GM12878 (cell line): Measurements from ENCODE around the gene FAM25A. TPM values are rescaled to one million over a fixed set of nuclear protein-coding genes. Genes with fewer than 3 reads are reported as not detected.
"Not testable (repeated sequence)": the region's sequence is repeated elsewhere in the genome, so short reads cannot be mapped to it uniquely, and the experiment has no call there.

Experiments
- ATAC-seq: fragments of 200-7000 bp; cut with Tn5 transposase; 3 replicates; pipeline ENCODE4 v1.9.1; 2020; ENCODE audit warnings: mild to moderate bottlenecking, moderate library complexity
- Bru-seq: library from RNA; stranded (reverse); fragments of 400-500 nt; gene quantifications from one replicate; lab custom pipeline; 2021; lab: Mats Ljungman, UMichigan
- BruChase-seq, 2 experiments: library from RNA; stranded (reverse); fragments of 400-500 nt; gene quantifications; one replicate each; lab custom pipeline; 2021; lab: Mats Ljungman, UMichigan
- BruUV-seq: library from RNA; stranded (reverse); fragments of 400-500 nt; replicated peaks from 2 replicates; lab custom pipeline; 2021; lab: Mats Ljungman, UMichigan
- CTCF ChIA-PET: fragments of 300-600 bp; sonication (Branson Sonifier 250); formaldehyde crosslinking; extraction: SDS; loops from one replicate; lab custom pipeline; 2021; ENCODE audit warnings: inconsistent platforms; lab: Yijun Ruan, JAX
- POLR2A ChIA-PET: fragments of 350-600 bp; formaldehyde crosslinking; extraction: SDS; loops from one replicate; lab custom pipeline; 2021; ENCODE audit warnings: inconsistent platforms; lab: Charles Lee
- RAD21 ChIA-PET: fragments of 300-600 bp; sonication (Branson Sonifier 250); formaldehyde crosslinking; loops from one replicate; lab custom pipeline; 2023; ENCODE audit warnings: antibody characterized with exemption; ENCODE audit not compliant: unreplicated experiment; lab: Charles Lee
- SMC1A ChIA-PET: fragments of 300-600 bp; sonication (Branson Sonifier 250); formaldehyde crosslinking; loops from one replicate; lab custom pipeline; 2023; ENCODE audit not compliant: unreplicated experiment, uncharacterized antibody; lab: Charles Lee
- DNase-seq: peaks from one replicate; pipeline ENCODE4 v3.0.0-alpha.2; 2011; ENCODE audit warnings: low read depth, low spot score
- FAIRE-seq: peaks from 3 replicates; lab custom pipeline; 2011; peaks lifted over from hg19 to GRCh38; lab: Jason Lieb, UNC
- H2AFZ ChIP-seq: 2 replicates; pipeline ENCODE4 v1.6.0; 2011; ENCODE audit warnings: low read depth, low read length, control low read depth; ENCODE audit not compliant: control insufficient read depth
- H3K27ac ChIP-seq: 2 replicates; pipeline ENCODE4 v1.5.1; 2011; ENCODE audit warnings: control low read depth; ENCODE audit not compliant: control insufficient read depth, insufficient read depth
- H3K27me3 ChIP-seq, 2 experiments: replicated peaks in 1 of 2; 2 replicates each; pipeline versions ENCODE4 v1.6.0 to v1.6.1; 2011; ENCODE audit warnings: low read length in 1 of 2; ENCODE audit not compliant: control insufficient read depth in 2 of 2, insufficient read depth in 2 of 2
- H3K36me3 ChIP-seq, 2 experiments: 2 replicates each; pipeline ENCODE4 v1.5.1; 2011; ENCODE audit warnings: low read length in 1 of 2; ENCODE audit not compliant: control insufficient read depth in 2 of 2, insufficient read depth in 2 of 2
- H3K4me1 ChIP-seq: 2 replicates; pipeline ENCODE4 v1.6.1; 2011; ENCODE audit warnings: mild to moderate bottlenecking, low read length, moderate library complexity, mixed read lengths; ENCODE audit not compliant: control insufficient read depth, insufficient read depth
- H3K4me2 ChIP-seq: 2 replicates; pipeline ENCODE4 v1.6.0; 2011; ENCODE audit warnings: control low read depth; ENCODE audit not compliant: control insufficient read depth, insufficient read depth
- H3K4me3 ChIP-seq: fragments of 200-600 bp; sonication (generic); 2 replicates; pipeline ENCODE4 v1.5.1; 2016
- H3K79me2 ChIP-seq: 2 replicates; pipeline ENCODE4 v1.6.0; 2011; ENCODE audit warnings: low read length; ENCODE audit not compliant: control insufficient read depth, insufficient read depth
- H3K9ac ChIP-seq: 2 replicates; pipeline ENCODE4 v1.8.0; 2011; ENCODE audit warnings: low read length, control low read depth, mixed read lengths; ENCODE audit not compliant: control insufficient read depth, insufficient read depth
- H3K9me3 ChIP-seq: replicated peaks from 3 replicates; pipeline ENCODE4 v1.5.1; 2011; ENCODE audit warnings: mild to moderate bottlenecking, low read length; ENCODE audit not compliant: control insufficient read depth, insufficient read depth
- H4K20me1 ChIP-seq: 2 replicates; pipeline ENCODE4 v1.6.0; 2011; ENCODE audit not compliant: control insufficient read depth, insufficient read depth
- IKZF2 ChIP-seq, 2 experiments: fragments of 450-650 bp; IDR thresholded peaks; 2 replicates each; pipeline ENCODE4 v1.6.1; 2017; ENCODE audit warnings: mild to moderate bottlenecking in 2 of 2, moderate library complexity in 2 of 2
- NBN ChIP-seq: fragments of 450-650 bp; IDR thresholded peaks from 2 replicates; pipeline ENCODE4 v1.6.1; 2016
- POLR2AphosphoS5 ChIP-seq: IDR thresholded peaks from 2 replicates; pipeline ENCODE4 v1.6.1; 2011; ENCODE audit warnings: mild to moderate bottlenecking, low read length, inconsistent platforms
- REST ChIP-seq: IDR thresholded peaks from 2 replicates; pipeline ENCODE4 v1.6.1; 2012; ENCODE audit warnings: mild to moderate bottlenecking, low read depth, low read length
- TAF1 ChIP-seq: IDR thresholded peaks from 2 replicates; pipeline ENCODE4 v1.6.1; 2011; ENCODE audit warnings: mild to moderate bottlenecking, low read depth, low read length, borderline replicate concordance
- WGBS: methylation state at CpG from one replicate; pipeline ENCODE4 v1.1.6; 2016; ENCODE audit warnings: low lambda C conversion rate; ENCODE audit not compliant: insufficient replicate concordance, insufficient coverage; ENCODE audit errors: missing lambda C conversion rate; 5-methylcytosine and 5-hydroxymethylcytosine counted together
- in situ Hi-C: fragments of 300-500 bp; cut with MboI; formaldehyde crosslinking; loops from 9 replicates; pipeline ENCODE4 v1.14.3; 2018; ENCODE audit warnings: mixed read lengths
- intact Hi-C: fragments of 100-400 bp; cut with micrococcal nuclease; formaldehyde crosslinking; loops from one replicate; pipeline ENCODE4 v1.14.2; 2022; ENCODE audit not compliant: unreplicated experiment
- long read RNA-seq, 2 experiments: library from polyadenylated mRNA; unstranded; transcript quantifications; one replicate each; pipeline ENCODE4 v2.0.0, GENCODE V29; 2019 to 2020
- polyA minus RNA-seq, 3 experiments: library from RNA; depleted of rRNA, polyadenylated mRNA; stranded (reverse); fragments of >200 nt; gene quantifications; 2 replicates each; pipeline ENCODE4 v1.2.3, GENCODE V29; 2011
- polyA plus RNA-seq, 11 experiments: library from polyadenylated mRNA; depleted of rRNA in 4 of 11; unstranded in 6 of 11; stranded (reverse) in 5 of 11; fragments of >200 nt; fragmentation: Nextera tagmentation in 4 of 11; fragmentation: Illumina TruSeq in 1 of 11; extraction: Ambion mirVana in 4 of 11; extraction: Trizol in 1 of 11; gene quantifications; 1 replicate in 1 of 11; 2 replicates in 10 of 11; pipeline versions ENCODE4 v1.2.1 to v1.2.3, GENCODE V29; 2011 to 2016; ENCODE audit warnings: inconsistent platforms in 2 of 11, missing spikeins in 2 of 11, low read depth in 1 of 11
- total RNA-seq, 4 experiments: library from RNA; depleted of rRNA in 3 of 4; stranded (reverse); fragments of >200 nt in 3 of 4; fragmentation: Illumina TruSeq in 1 of 4; extraction: Trizol in 1 of 4; gene quantifications; 2 replicates each; pipeline versions ENCODE4 v1.2.1 to v1.2.3, GENCODE V29; 2013 to 2021
- TF ChIP-seq, protein P1 (sequence below): fragments of 450-650 bp; conservative IDR thresholded peaks from 2 replicates; pipeline ENCODE4 v1.6.1; 2017; ENCODE audit warnings: mild to moderate bottlenecking, moderate library complexity

Gene FAM25A
- total RNA-seq (2013; cell fraction: nucleolus; rRNA removed), result not detected in 2 replicates
- total RNA-seq (2014; rRNA removed) (not detected in 2 replicates), total RNA-seq (2014; rRNA removed; fragmentation: Illumina TruSeq; extraction: Trizol) (not detected in 2 replicates), total RNA-seq (2021) (not detected in 2 replicates), polyA plus RNA-seq (2011; rRNA removed) (not detected in 2 replicates), polyA plus RNA-seq (2014; fragmentation: Illumina TruSeq; extraction: Trizol) (not detected in 2 replicates), polyA plus RNA-seq (2014; fragmentation: Nextera tagmentation; extraction: Ambion mirVana) (not detected), polyA plus RNA-seq (2014; rRNA removed) (not detected in 2 replicates), polyA plus RNA-seq (2016; fragmentation: Nextera tagmentation; extraction: Ambion mirVana) (not detected), polyA minus RNA-seq (2011; rRNA and poly(A)+ RNA removed) (not detected in 2 replicates), Bru-seq, nascent RNA (not detected), BruChase-seq, experiment 1, labeled RNA remaining after a 6-hour chase (not detected), BruChase-seq, experiment 2, labeled RNA remaining after a 2-hour chase (not detected)
- polyA plus RNA-seq (2011; ENCODE audit: low read depth), result not detected
- not detected in 2 replicates for polyA plus RNA-seq (2011; cell fraction: cytosol; rRNA removed)
- not detected in 2 replicates for polyA plus RNA-seq (2011; cell fraction: nucleus; rRNA removed)
- not detected in 2 replicates for polyA plus RNA-seq (2012)
- not detected in 2 replicates for polyA minus RNA-seq (2011; cell fraction: cytosol; rRNA and poly(A)+ RNA removed)
- polyA minus RNA-seq (2011; cell fraction: nucleus; rRNA and poly(A)+ RNA removed), result not detected in 2 replicates
- long read RNA-seq, experiment 1, result 0 reads
- long read RNA-seq, experiment 2, result 0 reads

DNA sequence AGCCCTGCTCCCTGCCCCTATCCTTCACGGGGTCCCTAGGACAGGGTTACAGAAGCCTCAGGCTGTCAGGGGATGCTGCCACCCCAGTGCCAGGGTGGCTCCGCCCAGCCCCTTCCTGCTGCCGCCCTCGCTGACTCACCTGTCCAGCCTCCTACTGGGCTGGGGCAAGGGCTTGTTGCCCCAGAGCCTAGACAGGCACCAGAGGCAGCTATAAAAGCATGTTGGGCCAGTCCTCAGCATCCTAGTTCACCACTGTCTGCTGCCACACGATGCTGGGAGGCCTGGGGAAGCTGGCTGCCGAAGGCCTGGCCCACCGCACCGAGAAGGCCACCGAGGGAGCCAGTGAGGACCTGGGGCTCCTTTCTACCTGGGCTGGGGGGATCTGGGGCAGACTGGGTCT lies at the start of gene FAM25A:
Gene FAM25A (plus strand): TSS at position 239 of the 400 bp plus-strand sequence. CDS start 31 bp downstream, at position 270.
- H3K36me3 ChIP-seq, POLR2A ChIA-PET, ATAC-seq, H3K79me2 ChIP-seq, RAD21 ChIA-PET, H2AFZ ChIP-seq, SMC1A ChIA-PET, BruUV-seq, H3K4me3 ChIP-seq, in situ Hi-C loops, H3K27me3 ChIP-seq, H3K4me2 ChIP-seq, H3K27ac ChIP-seq, H3K4me1 ChIP-seq, CTCF ChIA-PET, DNase-seq, H3K9ac ChIP-seq, intact Hi-C loops, H4K20me1 ChIP-seq, H3K9me3 ChIP-seq, FAIRE-seq: not testable (repeated sequence)
- WGBS, result 66% methylated on average over 9 of the region's 9 CpGs

DNA sequence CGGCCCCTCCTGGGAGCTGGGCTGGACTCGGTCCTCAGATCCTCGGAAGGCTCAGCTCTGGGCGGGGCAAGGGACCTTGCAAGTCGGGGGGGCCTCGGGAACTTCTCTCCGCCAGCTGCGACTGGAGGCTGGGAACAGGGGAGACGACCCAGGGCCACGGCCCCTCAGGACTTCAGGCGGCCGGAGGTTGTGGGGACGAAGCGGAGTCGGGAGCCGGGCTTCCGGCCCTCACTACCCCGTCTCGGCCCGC lies 49.2 kb upstream of the FAM25A start:
- Histone ChIP-seq H3K79me2 (no peaks in the 10 kb centered on the region), H3K27me3 (peaks cover 0 to 2% of the 10 kb centered on the region in 2 experiments; a peak in 1 of 4 replicates), H3K9ac (peak overlapping the region; percentile 84), H3K27ac (peak overlapping the region; percentile 38), H4K20me1 (no peaks in the 10 kb centered on the region), H2AFZ (peak overlapping the region; percentile 87), H3K4me2 (peak overlapping the region; percentile 100), H3K36me3 (no peaks in the 10 kb centered on the region), H3K9me3 (no peaks in the 10 kb centered on the region), H3K4me1 (peaks cover 37% of the 10 kb centered on the region), H3K4me3 (peak overlapping the region; percentile 96)
- ChIA-PET SMC1A (interaction anchor here (0.8 to 0.9 kb wide), 2 partner anchors 107 to 125 kb away, joined by 3 read pairs; no protein-coding TSS in a partner anchor), RAD21 (interaction anchor here (0.8 to 1.9 kb wide), 5 partner anchors 10 to 122 kb away, joined by 3 to 6 read pairs (median 4); no protein-coding TSS in a partner anchor), CTCF (interaction anchor here (0.6 to 1.6 kb wide), 6 partner anchors 9 to 122 kb away, joined by 3 to 6 read pairs (median 4); no protein-coding TSS in a partner anchor), POLR2A (interaction anchor here (0.6 to 1.9 kb wide), 6 partner anchors 11 to 260 kb away, joined by 3 to 9 read pairs (median 3); partner anchors contain the start of genes GLUD1 and SHLD2)
- DNase-seq (no peak), FAIRE-seq (no peak), ATAC-seq (no peak)
- intact Hi-C loops, result no loop called here
- in situ Hi-C loops, result no loop called here
- BruUV-seq, result no TSS peak
- whole genome bisulfite sequencing, result 1% methylated on average over 18 of the region's 20 CpGs
- TF ChIP-seq NBN, result 0 out of 2 replicates have a peak, but pooled peaks have one; percentile 53
- peak; percentile 59; the same call in 1 of the 2 replicates for TF ChIP-seq TAF1
- TF ChIP-seq REST, result no peak
- peak; percentile 73; the same call in 1 of the 2 replicates for TF ChIP-seq POLR2AphosphoS5
- TF ChIP-seq IKZF2 (IDR thresholded peaks at IDR 0.05), result peak in 1 of 2 experiments; percentile 35; a peak in 2 of 4 replicates
- TF ChIP-seq, protein P1, sequence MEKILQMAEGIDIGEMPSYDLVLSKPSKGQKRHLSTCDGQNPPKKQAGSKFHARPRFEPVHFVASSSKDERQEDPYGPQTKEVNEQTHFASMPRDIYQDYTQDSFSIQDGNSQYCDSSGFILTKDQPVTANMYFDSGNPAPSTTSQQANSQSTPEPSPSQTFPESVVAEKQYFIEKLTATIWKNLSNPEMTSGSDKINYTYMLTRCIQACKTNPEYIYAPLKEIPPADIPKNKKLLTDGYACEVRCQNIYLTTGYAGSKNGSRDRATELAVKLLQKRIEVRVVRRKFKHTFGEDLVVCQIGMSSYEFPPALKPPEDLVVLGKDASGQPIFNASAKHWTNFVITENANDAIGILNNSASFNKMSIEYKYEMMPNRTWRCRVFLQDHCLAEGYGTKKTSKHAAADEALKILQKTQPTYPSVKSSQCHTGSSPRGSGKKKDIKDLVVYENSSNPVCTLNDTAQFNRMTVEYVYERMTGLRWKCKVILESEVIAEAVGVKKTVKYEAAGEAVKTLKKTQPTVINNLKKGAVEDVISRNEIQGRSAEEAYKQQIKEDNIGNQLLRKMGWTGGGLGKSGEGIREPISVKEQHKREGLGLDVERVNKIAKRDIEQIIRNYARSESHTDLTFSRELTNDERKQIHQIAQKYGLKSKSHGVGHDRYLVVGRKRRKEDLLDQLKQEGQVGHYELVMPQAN, result no peak
